Panc1 (cell line): Measurements from ENCODE around the gene STK25.

Experiments
- CTCF ChIP-seq: fragments of 450-650 bp; IDR thresholded peaks from 2 replicates; pipeline ENCODE4 v1.5.1; 2017; ENCODE audit warnings: mild to moderate bottlenecking
- POLR2AphosphoS5 ChIP-seq: IDR thresholded peaks from 2 replicates; pipeline ENCODE4 v1.6.1; 2012; ENCODE audit warnings: mild to moderate bottlenecking, low read depth, low read length, moderate library complexity
- REST ChIP-seq, 2 experiments: IDR thresholded peaks; 2 replicates each; pipeline ENCODE4 v1.6.1; 2011 to 2012; ENCODE audit warnings: low read depth in 2 of 2, control low read depth in 1 of 2, low read length in 1 of 2, mild to moderate bottlenecking in 1 of 2, moderate library complexity in 1 of 2; ENCODE audit not compliant: insufficient read depth in 1 of 2
- TCF7L2 ChIP-seq: IDR thresholded peaks from 2 replicates; pipeline ENCODE4 v1.6.1; 2011; ENCODE audit warnings: mild to moderate bottlenecking, low read depth, low read length, inconsistent platforms

GRCh38 chr2:241460631-241461030 is 47.8 kb downstream of the STK25 start:
- TF ChIP-seq CTCF (no peak), REST (IDR thresholded peaks at IDR 0.05; ENCODE audit: insufficient read depth in 1 of 2, low read depth in 2 of 2, low read length in 1 of 2) (no peak), POLR2AphosphoS5 (no peak), TCF7L2 (no peak)
